GM12878 (cell line): ENCODE data around the gene HPD. TPM values are rescaled to one million over a fixed set of nuclear protein-coding genes. Genes with fewer than 3 reads are reported as not detected.
"Not testable (repeated sequence)": the region's sequence is repeated elsewhere in the genome, so short reads cannot be mapped to it uniquely, and the experiment has no call there.

Source experiments
- ATAC-seq: fragments of 200-7000 bp; cut with Tn5 transposase; 3 replicates; pipeline ENCODE4 v1.9.1; 2020; ENCODE audit warnings: mild to moderate bottlenecking, moderate library complexity
- BruUV-seq: library from RNA; stranded (reverse); fragments of 400-500 nt; replicated peaks from 2 replicates; lab custom pipeline; 2021; lab: Mats Ljungman, UMichigan
- CTCF ChIA-PET: fragments of 300-600 bp; sonication (Branson Sonifier 250); formaldehyde crosslinking; extraction: SDS; loops from one replicate; lab custom pipeline; 2021; ENCODE audit warnings: inconsistent platforms; lab: Yijun Ruan, JAX
- POLR2A ChIA-PET: fragments of 350-600 bp; formaldehyde crosslinking; extraction: SDS; loops from one replicate; lab custom pipeline; 2021; ENCODE audit warnings: inconsistent platforms; lab: Charles Lee
- RAD21 ChIA-PET: fragments of 300-600 bp; sonication (Branson Sonifier 250); formaldehyde crosslinking; loops from one replicate; lab custom pipeline; 2023; ENCODE audit warnings: antibody characterized with exemption; ENCODE audit not compliant: unreplicated experiment; lab: Charles Lee
- SMC1A ChIA-PET: fragments of 300-600 bp; sonication (Branson Sonifier 250); formaldehyde crosslinking; loops from one replicate; lab custom pipeline; 2023; ENCODE audit not compliant: unreplicated experiment, uncharacterized antibody; lab: Charles Lee
- DNase-seq: peaks from one replicate; pipeline ENCODE4 v3.0.0-alpha.2; 2011; ENCODE audit warnings: low read depth, low spot score
- FAIRE-seq: peaks from 3 replicates; lab custom pipeline; 2011; peaks lifted over from hg19 to GRCh38; lab: Jason Lieb, UNC
- H2AFZ ChIP-seq: 2 replicates; pipeline ENCODE4 v1.6.0; 2011; ENCODE audit warnings: low read depth, low read length, control low read depth; ENCODE audit not compliant: control insufficient read depth
- H3K27ac ChIP-seq: 2 replicates; pipeline ENCODE4 v1.5.1; 2011; ENCODE audit warnings: control low read depth; ENCODE audit not compliant: control insufficient read depth, insufficient read depth
- H3K27me3 ChIP-seq, 2 experiments: replicated peaks in 1 of 2; 2 replicates each; pipeline versions ENCODE4 v1.6.0 to v1.6.1; 2011; ENCODE audit warnings: low read length in 1 of 2; ENCODE audit not compliant: control insufficient read depth in 2 of 2, insufficient read depth in 2 of 2
- H3K36me3 ChIP-seq, 2 experiments: 2 replicates each; pipeline ENCODE4 v1.5.1; 2011; ENCODE audit warnings: low read length in 1 of 2; ENCODE audit not compliant: control insufficient read depth in 2 of 2, insufficient read depth in 2 of 2
- H3K4me1 ChIP-seq: 2 replicates; pipeline ENCODE4 v1.6.1; 2011; ENCODE audit warnings: mild to moderate bottlenecking, low read length, moderate library complexity, mixed read lengths; ENCODE audit not compliant: control insufficient read depth, insufficient read depth
- H3K4me2 ChIP-seq: 2 replicates; pipeline ENCODE4 v1.6.0; 2011; ENCODE audit warnings: control low read depth; ENCODE audit not compliant: control insufficient read depth, insufficient read depth
- H3K4me3 ChIP-seq: fragments of 200-600 bp; sonication (generic); 2 replicates; pipeline ENCODE4 v1.5.1; 2016
- H3K79me2 ChIP-seq: 2 replicates; pipeline ENCODE4 v1.6.0; 2011; ENCODE audit warnings: low read length; ENCODE audit not compliant: control insufficient read depth, insufficient read depth
- H3K9ac ChIP-seq: 2 replicates; pipeline ENCODE4 v1.8.0; 2011; ENCODE audit warnings: low read length, control low read depth, mixed read lengths; ENCODE audit not compliant: control insufficient read depth, insufficient read depth
- H3K9me3 ChIP-seq: replicated peaks from 3 replicates; pipeline ENCODE4 v1.5.1; 2011; ENCODE audit warnings: mild to moderate bottlenecking, low read length; ENCODE audit not compliant: control insufficient read depth, insufficient read depth
- H4K20me1 ChIP-seq: 2 replicates; pipeline ENCODE4 v1.6.0; 2011; ENCODE audit not compliant: control insufficient read depth, insufficient read depth
- EGR1 ChIP-seq, 2 experiments: IDR thresholded peaks; 1 replicate in 1 of 2; 2 replicates in 1 of 2; pipeline ENCODE4 v1.6.1; 2011 to 2012; ENCODE audit warnings: low read depth in 2 of 2, low read length in 2 of 2, borderline replicate concordance in 1 of 2, mild to moderate bottlenecking in 1 of 2, moderate library complexity in 1 of 2
- RELA ChIP-seq: fragments of 450-650 bp; IDR thresholded peaks from 2 replicates; pipeline ENCODE4 v1.8.0; 2014; ENCODE audit warnings: borderline replicate concordance; ENCODE audit not compliant: partially characterized antibody
- WGBS: methylation state at CpG from one replicate; pipeline ENCODE4 v1.1.6; 2016; ENCODE audit warnings: low lambda C conversion rate; ENCODE audit not compliant: insufficient replicate concordance, insufficient coverage; ENCODE audit errors: missing lambda C conversion rate; 5-methylcytosine and 5-hydroxymethylcytosine counted together
- in situ Hi-C: fragments of 300-500 bp; cut with MboI; formaldehyde crosslinking; loops from 9 replicates; pipeline ENCODE4 v1.14.3; 2018; ENCODE audit warnings: mixed read lengths
- intact Hi-C: fragments of 100-400 bp; cut with micrococcal nuclease; formaldehyde crosslinking; loops from one replicate; pipeline ENCODE4 v1.14.2; 2022; ENCODE audit not compliant: unreplicated experiment
- polyA plus RNA-seq, 11 experiments: library from polyadenylated mRNA; depleted of rRNA in 4 of 11; unstranded in 6 of 11; stranded (reverse) in 5 of 11; fragments of >200 nt; fragmentation: Nextera tagmentation in 4 of 11; fragmentation: Illumina TruSeq in 1 of 11; extraction: Ambion mirVana in 4 of 11; extraction: Trizol in 1 of 11; gene quantifications; 1 replicate in 1 of 11; 2 replicates in 10 of 11; pipeline versions ENCODE4 v1.2.1 to v1.2.3, GENCODE V29; 2011 to 2016; ENCODE audit warnings: inconsistent platforms in 2 of 11, missing spikeins in 2 of 11, low read depth in 1 of 11
- total RNA-seq, 4 experiments: library from RNA; depleted of rRNA in 3 of 4; stranded (reverse); fragments of >200 nt in 3 of 4; fragmentation: Illumina TruSeq in 1 of 4; extraction: Trizol in 1 of 4; gene quantifications; 2 replicates each; pipeline versions ENCODE4 v1.2.1 to v1.2.3, GENCODE V29; 2013 to 2021

HPD gene
- total and polyA plus RNA-seq, 10 of the 15 experiments (the other 5 are each of a cell fraction or from before 2014, with no cell fraction given): 0.04 to 0.69 (median 0.28) TPM; not detected in 7

- SMC1A ChIA-PET: interaction anchor here (1.0 kb wide), 1 partner anchor 16 kb away, joined by 3 read pairs; no protein-coding TSS in a partner anchor
Observed at GRCh38 chr12:121871467-121871866, 12.8 kb upstream of the HPD start.

DNA sequence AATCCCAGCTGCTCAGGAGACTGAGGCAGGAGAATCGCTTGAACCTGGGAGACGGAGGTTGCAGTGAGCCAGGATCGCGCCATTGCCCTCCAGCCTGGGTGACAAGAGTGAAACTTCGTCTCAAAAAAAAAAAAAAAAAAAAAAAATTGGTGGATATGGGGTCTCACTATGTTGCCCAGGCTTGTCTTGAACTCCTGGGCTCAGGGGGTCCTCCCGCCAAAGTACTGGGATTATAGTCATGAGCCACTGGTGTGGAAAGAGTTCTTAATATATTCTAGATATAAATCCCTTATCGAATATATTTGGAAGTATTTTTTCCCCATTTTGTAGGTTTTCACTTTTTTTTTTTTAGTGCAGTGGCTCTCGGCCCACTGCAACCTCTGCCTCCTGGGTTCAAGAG is 10.6 kb upstream of the HPD start:
- H4K20me1 ChIP-seq, H3K36me3 ChIP-seq, H3K4me2 ChIP-seq, H2AFZ ChIP-seq, FAIRE-seq, H3K79me2 ChIP-seq, intact Hi-C loops, BruUV-seq, in situ Hi-C loops, H3K4me3 ChIP-seq, H3K27me3 ChIP-seq, H3K4me1 ChIP-seq, H3K9ac ChIP-seq, ATAC-seq, DNase-seq, H3K9me3 ChIP-seq, H3K27ac ChIP-seq, SMC1A ChIA-PET: not testable (repeated sequence)
- ChIA-PET POLR2A (interaction anchor here (0.7 kb wide), 1 partner anchor 30 kb away, joined by 3 read pairs; no protein-coding TSS in a partner anchor), CTCF (interaction anchor here (1.2 kb wide), 1 partner anchor 19 kb away, joined by 3 read pairs; the partner anchor contains the start of gene PSMD9), RAD21 (interaction anchor here (1.1 to 1.6 kb wide), 2 partner anchors 24 to 74 kb away, joined by 3 read pairs; no protein-coding TSS in a partner anchor)
- WGBS: 80% methylated on average over 7 of the region's 8 CpGs

More at GRCh38 chr12:121871467-121871866, 12.8 kb upstream of the HPD start:
- Histone ChIP-seq H3K27ac (no peak overlapping the region), H3K27me3 (no peaks in the 10 kb centered on the region; a peak in 1 of 4 replicates), H3K4me1 (no peaks in the 10 kb centered on the region), H3K9me3 (no peaks in the 10 kb centered on the region), H2AFZ (no peak overlapping the region), H3K4me2 (no peak overlapping the region), H3K36me3 (no peaks in the 10 kb centered on the region), H3K4me3 (no peak overlapping the region), H3K9ac (no peak overlapping the region), H3K79me2 (no peaks in the 10 kb centered on the region), H4K20me1 (no peaks in the 10 kb centered on the region)
- RAD21 ChIA-PET: interaction anchor here (1.1 kb wide), 1 partner anchor 76 kb away, joined by 3 read pairs; no protein-coding TSS in a partner anchor
- POLR2A ChIA-PET: no interaction called here
- TF ChIP-seq RELA (no peak), EGR1 (IDR thresholded peaks at IDR 0.05; ENCODE audit: borderline replicate concordance in 1 of 2, low read depth in 2 of 2, low read length in 2 of 2) (no peak)
- DNase-seq: no peak
- WGBS: 48% methylated on average over 3 of the region's 3 CpGs
- no peak for FAIRE-seq
- no TSS peak for BruUV-seq
- in situ Hi-C loops (no loop called here), intact Hi-C loops (no loop called here)
- CTCF ChIA-PET: interaction anchor here (0.6 to 1.8 kb wide), 3 partner anchors 42 to 75 kb away, joined by 3 to 6 read pairs (median 3); no protein-coding TSS in a partner anchor
- ATAC-seq: no peak
